NK-92 (cell line): ENCODE results near the gene MYOG.

Experiments
- DNase-seq: peaks from one replicate; lab custom pipeline; 2025; ENCODE audit not compliant: unreplicated experiment; lab: John Stamatoyannopoulos, UW

Gene MYOG

DNA sequence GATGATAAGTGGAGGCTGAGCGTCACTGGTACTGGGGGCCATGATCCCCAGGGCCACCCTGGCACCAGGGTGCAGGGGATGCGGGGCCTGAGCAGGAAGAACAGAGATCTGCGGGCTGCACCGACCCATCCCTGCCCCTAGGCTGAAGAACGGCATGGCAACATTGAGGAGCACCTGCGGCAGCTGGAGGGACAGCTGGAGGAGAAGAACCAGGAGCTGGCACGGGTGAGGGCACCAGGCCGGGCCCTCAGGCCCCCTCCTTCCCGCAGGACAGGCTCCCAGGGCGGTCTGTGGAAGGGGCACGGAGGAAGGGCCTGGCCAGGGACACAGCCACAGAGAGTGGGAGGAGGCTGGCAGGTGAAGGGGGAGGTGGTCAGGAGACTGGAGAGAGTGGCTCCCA is 37.7 kb downstream of the MYOG start:
- no peak for DNase-seq

DNA sequence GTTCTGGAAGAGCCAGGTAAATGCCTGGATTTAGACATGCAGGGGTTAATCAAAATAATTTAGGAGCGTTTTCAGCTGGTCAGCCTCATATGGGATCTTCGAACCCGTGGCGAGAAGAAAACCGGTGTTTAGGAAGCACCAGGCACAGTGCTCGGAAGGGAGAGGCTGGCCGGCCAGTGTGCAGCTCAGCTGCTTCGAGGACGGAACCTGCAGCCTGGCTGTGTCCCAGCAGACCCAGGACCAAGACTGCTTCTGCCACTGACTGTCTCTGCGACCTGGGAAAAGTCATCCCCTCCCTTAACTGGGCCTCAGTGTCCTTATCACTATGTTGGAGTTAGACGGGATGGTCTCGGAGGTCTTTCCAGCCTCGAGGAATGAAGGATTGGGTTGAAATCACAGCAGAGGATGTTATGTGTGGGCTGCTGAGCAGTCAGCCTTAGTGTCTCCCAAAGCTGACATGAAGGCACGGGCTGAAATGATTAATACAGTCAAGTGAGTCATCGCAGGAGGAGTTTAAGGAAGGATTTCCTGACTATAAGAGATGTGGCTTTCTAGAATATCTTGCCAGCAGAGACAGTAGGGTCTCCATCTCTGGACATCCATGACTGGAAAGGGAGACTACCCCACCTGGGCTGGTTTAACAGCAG is 38.7 kb downstream of the MYOG start:
- DNase-seq, result no peak

DNA sequence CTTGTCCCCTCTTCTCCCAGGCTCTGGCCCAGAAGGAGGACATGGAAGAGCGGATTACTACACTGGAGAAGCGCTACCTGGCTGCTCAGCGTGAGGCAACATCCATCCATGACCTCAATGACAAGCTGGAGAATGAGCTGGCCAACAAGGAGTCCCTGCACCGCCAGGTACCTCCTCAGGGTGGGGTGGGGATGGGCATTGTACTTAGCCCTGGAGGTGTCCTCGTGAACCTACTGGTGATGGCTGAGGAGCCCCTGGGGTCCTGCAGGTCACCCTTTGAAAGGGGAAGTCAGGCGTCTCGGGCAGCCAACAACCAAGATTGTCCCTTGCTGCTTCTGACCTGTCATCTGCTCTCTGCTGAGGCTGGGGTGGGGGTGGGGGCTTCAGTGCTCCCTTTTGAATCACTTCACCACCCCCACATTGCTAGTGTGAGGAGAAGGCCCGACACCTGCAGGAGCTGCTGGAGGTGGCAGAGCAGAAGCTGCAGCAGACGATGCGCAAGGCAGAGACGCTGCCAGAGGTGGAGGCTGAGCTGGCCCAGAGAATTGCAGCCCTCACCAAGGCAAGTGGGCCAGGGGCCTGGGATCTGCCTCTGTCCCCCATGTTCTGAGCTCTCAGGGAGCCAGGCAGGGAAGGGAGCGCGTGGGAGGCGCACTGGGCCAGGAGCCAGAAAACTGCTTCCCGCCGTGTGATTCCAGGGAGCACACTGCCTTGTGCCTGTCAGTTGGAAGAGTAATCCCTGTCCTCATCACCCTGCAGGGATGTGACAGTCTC is 39.8 kb downstream of the MYOG start:
- no peak for DNase-seq

DNA sequence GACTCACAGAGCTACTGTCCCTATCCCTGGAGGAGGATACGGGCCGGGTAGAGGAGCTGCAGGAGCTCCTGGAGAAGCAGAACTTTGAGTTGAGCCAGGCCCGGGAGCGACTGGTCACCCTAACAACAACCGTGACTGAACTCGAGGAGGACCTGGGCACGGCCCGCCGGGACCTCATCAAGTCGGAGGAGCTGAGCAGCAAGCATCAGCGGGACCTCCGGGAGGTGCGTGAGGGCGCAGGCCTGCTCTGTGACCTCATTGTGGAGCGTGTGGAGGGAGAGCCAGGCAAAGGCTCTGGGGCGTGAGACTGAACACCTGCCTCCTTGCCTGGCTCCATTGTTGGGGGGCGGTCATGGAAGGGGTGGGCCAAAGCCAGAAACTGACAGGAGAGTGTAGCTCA is 40.5 kb downstream of the MYOG start:
- no peak for DNase-seq

DNA sequence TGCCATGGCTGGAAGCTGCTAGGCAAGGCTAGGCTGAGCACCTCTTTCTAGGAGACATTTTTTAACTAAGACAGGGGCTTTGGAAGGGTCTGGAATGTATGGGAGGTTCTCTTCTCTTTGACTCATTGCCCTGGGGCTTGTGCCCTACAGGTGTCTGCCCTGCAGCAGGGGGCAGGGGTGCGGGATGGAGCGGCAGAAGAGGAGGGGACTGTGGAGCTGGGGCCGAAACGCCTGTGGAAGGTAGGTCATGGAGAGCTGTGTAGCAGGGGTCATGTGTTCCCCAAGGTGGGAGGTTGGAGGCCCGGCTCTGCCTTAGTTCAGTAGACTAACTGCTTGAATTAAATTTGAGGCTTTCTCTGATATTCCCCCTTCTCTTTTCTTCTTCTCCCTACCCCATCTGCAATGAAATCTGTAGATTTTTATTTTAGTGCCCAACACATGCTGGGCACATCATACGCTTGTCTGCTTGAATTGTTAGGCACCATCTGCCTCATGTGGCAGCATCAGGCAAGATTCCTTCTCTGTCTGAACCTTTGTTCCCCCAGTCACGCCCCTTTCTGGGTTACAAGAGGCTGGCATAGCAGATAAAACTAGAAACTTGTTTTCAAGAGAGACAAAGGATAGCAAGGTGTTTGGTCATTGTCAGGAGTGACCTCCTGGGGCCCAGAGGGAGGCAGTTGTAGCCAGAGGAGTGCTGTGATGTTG is 41.1 kb downstream of the MYOG start:
- DNase-seq, result no peak

DNA sequence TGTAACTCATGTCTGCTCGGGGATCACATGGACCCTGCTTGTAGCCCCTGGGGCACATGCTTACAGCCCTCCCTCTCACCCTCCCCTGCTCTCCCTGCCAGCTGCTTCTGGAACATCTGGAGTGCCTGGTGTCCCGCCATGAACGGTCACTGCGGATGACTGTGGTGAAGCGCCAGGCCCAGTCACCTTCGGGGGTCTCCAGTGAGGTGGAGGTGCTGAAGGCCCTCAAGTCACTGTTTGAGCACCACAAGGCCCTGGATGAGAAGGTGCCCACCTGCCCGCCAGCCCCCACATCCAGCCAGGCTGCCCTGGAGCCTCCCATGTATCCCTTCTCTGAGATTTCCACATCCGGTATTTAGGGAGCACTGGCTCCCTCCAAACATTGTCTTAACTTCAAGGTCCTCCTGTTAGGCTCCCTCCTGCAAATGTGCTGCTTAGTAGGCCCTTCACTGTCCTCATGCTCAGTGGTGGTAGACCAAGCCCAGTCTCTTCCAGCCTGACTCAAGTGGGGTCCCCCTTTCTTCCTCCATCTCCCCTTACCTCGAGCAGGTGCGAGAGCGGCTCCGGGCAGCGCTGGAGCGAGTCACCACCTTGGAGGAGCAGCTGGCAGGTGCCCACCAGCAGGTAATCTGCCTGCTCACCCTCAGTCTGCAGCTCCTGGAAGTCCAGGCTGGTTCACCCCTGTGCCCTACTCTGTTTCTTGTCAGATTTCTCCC is 41.8 kb downstream of the MYOG start:
- DNase-seq, result no peak

DNA sequence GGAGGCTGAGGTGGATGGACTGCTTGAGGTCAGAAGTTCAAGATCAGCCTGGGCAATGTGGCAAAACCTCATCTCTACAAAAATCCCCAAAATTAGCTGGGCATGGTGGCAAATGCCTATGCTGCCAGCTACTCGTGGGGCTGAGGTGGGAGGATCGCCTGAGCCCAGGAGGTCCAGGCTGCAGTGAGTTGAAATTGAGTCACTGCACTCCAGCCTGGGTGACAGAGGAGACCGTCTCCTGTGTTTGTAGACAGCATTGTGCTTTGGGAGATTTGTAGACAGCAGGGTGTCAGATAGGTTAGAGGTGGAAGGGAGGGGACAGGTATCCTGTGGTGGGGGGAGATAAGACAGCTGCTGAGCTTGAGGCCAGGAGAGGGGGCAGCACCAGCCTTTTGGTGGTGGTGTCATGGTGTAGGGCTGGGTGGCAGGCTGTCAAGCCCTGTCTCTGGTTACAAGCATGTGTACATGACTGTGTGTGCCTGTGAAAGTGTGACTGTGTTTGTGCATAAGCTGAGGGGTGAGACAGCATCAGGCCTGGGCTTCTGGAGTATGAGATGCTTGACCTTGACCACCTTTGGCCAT is 44.4 kb downstream of the MYOG start:
- DNase-seq, result no peak

DNA sequence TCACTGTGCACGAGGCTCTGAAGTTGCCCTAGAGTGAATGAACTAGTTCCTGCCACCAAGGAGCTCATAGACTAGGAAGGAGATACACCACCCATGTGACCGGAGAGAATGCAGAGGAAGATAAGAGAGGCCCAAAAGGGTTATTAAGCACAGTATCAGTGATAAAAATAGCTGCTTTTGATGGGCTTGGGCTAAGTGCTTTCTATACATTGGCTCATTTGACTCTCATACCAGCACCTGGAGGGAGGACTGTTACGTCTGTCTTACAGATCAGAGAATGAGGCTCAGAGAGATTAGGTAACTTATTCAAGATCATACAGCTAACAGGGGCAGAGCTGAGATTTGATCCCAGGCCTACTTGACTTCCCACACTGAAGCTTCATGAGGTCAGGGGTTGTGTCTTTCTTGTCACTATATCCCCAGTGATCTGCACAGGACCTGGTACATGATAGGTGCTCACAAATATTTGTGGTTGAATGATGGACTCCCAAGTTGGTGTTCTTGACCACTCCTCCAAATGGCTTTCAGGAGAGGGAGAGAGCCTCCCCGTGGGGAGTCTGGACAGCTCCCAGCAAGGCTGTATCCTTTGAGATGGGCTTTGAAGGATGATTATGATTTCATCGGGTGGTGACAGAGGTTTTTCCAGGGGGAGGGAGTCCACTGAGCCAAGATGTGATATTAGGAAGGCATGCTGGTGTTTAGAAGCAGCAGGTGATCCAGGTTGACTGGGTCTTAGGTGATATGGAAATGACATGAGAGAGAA is 45.1 kb downstream of the MYOG start:
- no peak for DNase-seq

DNA sequence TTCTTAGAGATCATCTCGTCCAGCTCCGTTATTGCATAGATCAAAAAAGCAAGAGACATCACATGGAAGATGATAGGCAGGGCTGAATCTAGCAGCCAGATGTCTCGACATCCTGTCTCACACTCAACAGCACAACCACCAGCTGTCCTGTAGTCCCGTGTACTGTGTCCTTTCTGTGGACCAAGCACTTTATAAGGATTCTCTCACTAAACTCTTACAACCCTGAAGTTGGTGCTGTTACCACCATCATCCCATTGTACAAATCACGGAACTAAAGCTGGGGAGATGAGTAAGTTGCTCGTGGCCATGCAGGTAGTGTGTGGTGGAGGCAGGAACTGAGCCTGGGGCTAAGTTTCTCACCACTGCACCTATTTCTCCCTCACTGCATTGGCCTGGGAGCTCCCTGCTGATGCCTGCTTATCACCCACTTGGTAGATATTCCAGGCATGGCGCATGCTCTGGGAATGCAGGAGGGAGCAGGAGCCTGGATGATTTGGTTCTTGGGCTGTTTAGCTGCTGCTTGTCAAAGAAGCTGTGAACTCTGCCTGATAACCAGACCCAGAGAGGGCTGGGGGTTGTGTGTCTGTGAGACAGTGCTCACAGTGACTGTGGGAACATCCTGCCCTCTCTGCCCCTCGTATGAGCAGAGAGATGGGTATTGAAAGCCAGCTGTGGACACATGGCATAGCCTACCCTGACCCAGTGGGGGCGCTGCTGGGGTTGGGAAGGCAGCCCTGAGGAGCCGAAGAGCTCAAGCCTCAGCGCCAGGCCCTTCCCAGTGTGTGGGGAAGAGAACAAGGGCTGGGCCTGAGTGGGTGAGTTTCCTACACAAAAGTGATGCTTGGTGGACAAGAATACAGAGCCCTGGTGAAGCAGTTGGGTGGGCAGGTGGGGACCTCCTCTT is 46.0 kb downstream of the MYOG start:
- no peak for DNase-seq

DNA sequence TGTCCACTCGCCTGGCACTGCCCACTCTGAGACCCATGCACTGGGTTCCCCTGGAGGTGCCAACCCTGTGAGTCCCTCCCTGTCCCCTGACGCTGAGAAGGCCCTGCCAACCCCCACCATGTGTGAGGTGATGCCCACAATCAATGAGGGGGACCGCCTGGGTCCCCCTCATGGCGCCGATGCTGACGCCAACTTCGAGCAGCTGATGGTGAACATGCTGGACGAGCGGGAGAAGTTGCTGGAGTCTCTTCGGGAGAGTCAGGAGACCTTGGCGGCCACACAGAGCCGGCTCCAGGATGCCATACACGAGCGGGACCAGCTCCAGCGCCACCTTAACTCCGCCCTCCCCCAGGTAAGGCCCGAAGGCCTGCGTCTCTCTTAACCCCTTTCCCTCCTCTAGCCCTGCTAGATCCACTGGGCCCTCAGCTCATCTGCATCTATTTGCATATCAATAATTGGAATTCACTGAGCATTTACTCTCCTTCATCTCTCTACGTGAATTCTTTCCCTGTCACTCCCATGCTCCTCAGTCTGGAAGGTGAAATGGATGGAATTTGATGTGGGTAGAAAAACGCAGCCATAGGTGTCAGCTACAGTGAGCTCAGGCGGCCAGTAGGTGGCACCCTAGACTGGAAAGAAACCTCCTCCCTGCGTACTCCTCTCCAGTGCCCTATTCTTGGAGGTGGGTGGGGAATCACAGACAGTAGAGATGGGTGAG is 46.8 kb downstream of the MYOG start:
- DNase-seq, result no peak

DNA sequence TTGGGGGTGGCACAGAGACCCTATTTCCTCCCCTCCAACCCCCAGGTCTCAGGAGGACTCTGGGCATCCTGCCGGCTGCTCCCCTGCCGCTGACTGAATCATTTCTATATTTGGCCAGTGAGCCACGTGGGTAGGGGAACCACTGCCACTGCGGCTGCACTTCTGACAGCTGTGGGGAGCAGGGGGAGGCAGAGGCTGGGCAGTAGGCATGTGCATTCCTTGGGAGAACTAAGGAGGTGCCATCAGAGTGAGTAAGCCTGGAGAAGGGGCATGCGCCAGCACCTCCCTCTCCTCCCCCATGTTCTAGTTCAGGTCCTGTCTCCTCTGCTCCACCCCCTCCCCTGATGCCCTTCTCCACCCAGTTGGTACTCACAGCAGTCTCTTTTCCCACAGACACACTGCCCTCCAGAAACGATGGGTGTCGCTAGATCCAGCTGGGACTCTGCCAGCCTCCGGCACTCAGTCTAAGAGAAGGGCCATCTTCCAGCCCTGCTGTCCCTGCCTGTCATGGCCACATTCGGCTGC is 47.5 kb downstream of the MYOG start:
- no peak for DNase-seq

DNA sequence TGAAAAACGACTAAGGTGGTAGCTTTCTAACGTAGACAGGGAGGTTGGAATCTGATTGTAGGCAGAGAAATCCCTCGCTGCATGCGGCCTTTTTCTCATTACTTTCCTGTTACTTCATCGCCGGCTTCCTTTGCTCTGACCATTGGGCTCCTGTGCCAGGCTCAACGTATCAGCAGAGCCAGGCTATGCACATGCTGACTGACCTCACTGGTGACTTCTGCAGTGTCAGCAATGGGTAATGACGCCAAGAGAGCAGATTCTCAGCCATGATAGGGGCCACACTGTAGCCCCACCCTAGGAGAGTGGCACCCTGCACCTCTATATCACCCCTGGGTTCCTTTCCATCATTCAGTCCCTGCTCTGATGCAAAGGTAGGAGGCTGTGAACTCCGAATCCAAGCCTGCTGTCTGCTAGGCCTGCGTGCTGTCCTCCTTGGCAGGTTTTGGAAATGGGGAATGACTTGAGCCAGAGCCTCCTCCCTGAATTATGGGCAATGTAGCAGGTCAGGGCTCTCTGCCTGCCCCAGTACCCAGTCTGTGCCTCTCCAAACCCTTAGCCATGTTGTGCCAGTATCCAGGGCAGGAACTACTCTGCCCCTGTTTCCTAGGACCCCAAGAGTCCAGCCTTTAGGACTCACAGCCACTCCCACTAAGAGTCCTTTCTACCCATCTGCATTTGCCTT is 48.2 kb downstream of the MYOG start:
- DNase-seq, result no peak

DNA sequence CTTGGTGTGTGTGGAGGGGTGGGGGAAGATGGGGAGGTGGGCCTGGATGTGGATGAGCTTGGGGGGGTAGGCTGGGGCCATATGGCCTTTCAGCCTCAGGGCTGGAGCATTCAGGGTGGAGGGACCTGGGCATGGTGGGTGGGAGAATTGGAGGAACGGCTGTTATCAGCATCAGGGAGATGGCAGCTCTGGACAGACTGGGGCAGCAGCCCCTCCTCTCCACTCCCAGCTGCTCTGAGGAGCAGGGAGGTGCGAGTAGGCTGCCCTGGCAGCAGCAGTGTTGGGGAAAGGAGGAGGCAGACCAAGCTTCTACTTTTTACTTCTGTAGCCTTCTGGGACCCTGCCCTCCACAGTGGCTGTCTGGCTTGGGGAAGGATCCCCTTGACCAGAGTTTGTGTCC is 49.3 kb downstream of the MYOG start:
- DNase-seq, result no peak

DNA sequence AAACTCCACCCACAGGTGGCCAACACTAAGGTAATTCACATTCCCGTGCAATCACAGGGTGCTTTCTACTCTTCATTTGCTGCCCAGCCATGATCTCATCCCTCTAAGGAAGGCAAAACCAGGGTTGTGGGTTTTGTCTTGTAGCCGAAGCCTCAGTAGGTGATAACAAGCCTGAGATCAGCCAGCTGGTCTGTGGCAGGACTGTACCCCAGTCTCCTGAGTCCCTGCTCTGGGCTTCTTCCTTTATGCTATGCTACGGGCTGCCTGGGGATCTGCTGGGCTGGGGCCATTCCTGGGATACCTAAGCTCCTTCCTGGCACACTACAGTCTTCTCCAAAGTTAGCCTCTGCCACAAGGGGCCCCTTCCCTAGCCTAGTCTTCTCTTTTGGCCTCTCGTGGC is 49.7 kb downstream of the MYOG start:
- no peak for DNase-seq

DNA sequence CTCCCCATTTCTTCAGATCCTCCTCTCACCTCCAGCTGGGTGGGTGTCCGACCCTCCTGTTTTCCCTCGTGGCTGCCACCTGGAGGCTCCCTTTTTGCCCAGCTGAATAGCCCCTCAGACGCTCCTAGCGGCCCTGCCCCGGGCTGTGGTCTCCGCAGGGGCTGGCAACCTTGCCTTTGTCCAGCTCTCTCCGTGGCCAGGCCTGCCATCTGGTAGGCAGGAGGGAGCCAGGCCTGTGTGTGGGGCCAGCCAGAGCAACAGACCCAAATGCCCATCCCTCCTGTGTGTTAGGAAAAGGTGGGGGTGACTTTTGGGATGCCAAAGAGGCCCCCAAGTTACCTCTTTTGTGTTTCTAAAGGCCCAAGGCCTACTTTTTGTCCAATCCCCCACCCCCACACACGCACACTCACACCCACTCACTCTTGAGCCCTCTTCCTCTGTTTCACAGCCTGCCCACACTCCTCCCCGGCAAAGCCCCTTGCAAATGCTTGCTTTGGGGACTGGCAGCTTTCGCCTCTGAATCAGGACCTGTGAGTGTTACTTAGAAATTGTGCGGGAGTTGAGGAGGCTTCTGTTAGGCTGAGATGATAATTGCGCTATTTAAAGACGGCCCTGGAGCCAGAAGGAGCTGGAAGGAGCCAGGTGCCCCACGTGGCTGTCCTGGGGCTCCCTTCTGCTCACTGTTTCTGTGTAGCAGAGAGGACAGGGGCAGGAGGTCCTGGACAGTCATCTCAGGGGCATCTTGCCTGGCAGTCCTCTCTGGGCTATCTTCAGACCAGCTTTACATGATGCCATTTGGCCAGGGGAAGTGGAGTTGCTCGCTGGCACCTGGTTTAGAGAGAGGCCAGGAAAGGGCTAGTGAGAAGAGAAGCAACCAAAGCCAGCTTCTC is 50.5 kb downstream of the MYOG start:
- no peak for DNase-seq

DNA sequence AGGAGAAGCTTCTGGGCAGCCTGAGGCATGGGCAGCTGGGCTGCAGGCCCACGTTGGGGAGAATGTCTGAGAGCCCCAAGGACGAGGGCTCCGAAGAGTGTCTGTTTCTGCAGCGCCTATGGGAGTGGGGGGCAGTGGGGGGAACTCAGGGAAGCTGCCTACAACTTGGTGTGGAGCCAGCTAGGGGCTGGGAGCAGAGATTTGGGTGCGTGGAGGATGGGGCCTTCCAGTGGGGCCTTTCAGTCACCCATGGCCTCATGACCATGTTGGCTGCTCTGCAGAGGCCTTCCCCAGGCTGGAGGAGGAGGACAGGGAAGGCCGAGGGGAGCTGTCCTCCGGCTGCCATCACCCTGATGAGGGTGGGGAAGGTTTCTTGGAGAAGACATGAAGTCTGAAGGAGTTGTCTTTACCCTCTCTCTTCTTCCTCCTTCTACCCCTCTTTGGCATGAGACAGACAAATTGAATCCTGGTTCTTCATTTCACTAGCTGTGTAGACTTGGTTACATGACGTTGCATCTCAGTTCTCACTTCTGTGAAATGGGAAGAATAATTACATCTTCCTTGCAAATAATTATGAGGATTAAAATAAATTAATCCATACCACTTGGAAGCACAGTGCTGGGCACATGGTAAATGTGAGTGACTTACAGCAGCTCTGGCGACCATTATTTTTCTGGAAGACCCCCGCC is 51.2 kb downstream of the MYOG start:
- no peak for DNase-seq
